Neuronal stem cell (in vitro differentiated cells): Measurements from ENCODE around the gene EBI3.
A peak's percentile ranks its signal among the peaks of the same experiment; 100 is the strongest.
"Not testable (repeated sequence)": the region's sequence is repeated elsewhere in the genome, so short reads cannot be mapped to it uniquely, and the experiment has no call there.

ENCODE experiments used
- DNase-seq: peaks from one replicate; pipeline ENCODE4 v3.0.0-alpha.2; 2013; ENCODE audit warnings: low spot score
- H2AFZ ChIP-seq: one replicate; pipeline ENCODE4 v1.6.1; 2013; ENCODE audit warnings: mild to moderate bottlenecking, low read length, inconsistent platforms
- H2AK5ac ChIP-seq: 2 replicates; pipeline ENCODE4 v1.6.1; 2013; ENCODE audit warnings: low read depth, mild to moderate bottlenecking, inconsistent platforms, low read length, moderate library complexity, mixed read lengths
- H2BK120ac ChIP-seq: 2 replicates; pipeline ENCODE4 v1.6.1; 2013; ENCODE audit warnings: low read depth, mild to moderate bottlenecking, inconsistent platforms, low read length, moderate library complexity, mixed read lengths
- H2BK12ac ChIP-seq: one replicate; pipeline ENCODE4 v1.6.1; 2013; ENCODE audit warnings: low read length, inconsistent platforms
- H2BK15ac ChIP-seq: 2 replicates; pipeline ENCODE4 v1.6.1; 2013; ENCODE audit warnings: mild to moderate bottlenecking, low read length, inconsistent platforms, mixed read lengths
- H2BK5ac ChIP-seq: one replicate; pipeline ENCODE4 v1.6.1; 2013; ENCODE audit warnings: inconsistent platforms, mild to moderate bottlenecking, low read length, moderate library complexity
- H3K14ac ChIP-seq: one replicate; pipeline ENCODE4 v1.6.1; 2013; ENCODE audit warnings: low read length, inconsistent platforms
- H3K18ac ChIP-seq: 2 replicates; pipeline ENCODE4 v1.6.1; 2013; ENCODE audit warnings: low read length, inconsistent platforms
- H3K23ac ChIP-seq: 2 replicates; pipeline ENCODE4 v1.6.1; 2013; ENCODE audit warnings: low read depth, mild to moderate bottlenecking, mixed read lengths, low read length, inconsistent platforms; ENCODE audit not compliant: poor library complexity
- H3K27ac ChIP-seq: replicated peaks from 3 replicates; pipeline ENCODE4 v1.5.1; 2013; ENCODE audit warnings: low read length, inconsistent platforms
- H3K27me3 ChIP-seq, 3 experiments: 2 replicates each; pipeline ENCODE4 v1.6.1; 2013; ENCODE audit warnings: low read length in 3 of 3, mild to moderate bottlenecking in 2 of 3, inconsistent platforms in 1 of 3, low read depth in 1 of 3, mixed read lengths in 1 of 3, moderate library complexity in 1 of 3; ENCODE audit not compliant: control insufficient read depth in 3 of 3, insufficient read depth in 3 of 3
- H3K36me3 ChIP-seq, 2 donors: replicated peaks in 1 of 2; 2 replicates each; pipeline ENCODE4 v1.6.1; 2013; ENCODE audit warnings: low read length in 2 of 2; ENCODE audit not compliant: control insufficient read depth in 2 of 2, insufficient read depth in 2 of 2
- H3K4ac ChIP-seq: 2 replicates; pipeline ENCODE4 v1.6.1; 2013; ENCODE audit warnings: inconsistent platforms, mild to moderate bottlenecking, low read length, moderate library complexity
- H3K4me1 ChIP-seq, 2 donors: 1 replicate in 1 of 2; 2 replicates in 1 of 2; pipeline ENCODE4 v1.6.1; 2013; ENCODE audit warnings: low read length in 2 of 2, low read depth in 1 of 2; ENCODE audit not compliant: control insufficient read depth in 2 of 2, insufficient read depth in 1 of 2
- H3K4me2 ChIP-seq: one replicate; pipeline ENCODE4 v1.6.1; 2013; ENCODE audit warnings: mild to moderate bottlenecking, low read length, inconsistent platforms; ENCODE audit not compliant: insufficient read depth, poor library complexity, severe bottlenecking
- H3K4me3 ChIP-seq, 2 donors: 2 replicates each; pipeline ENCODE4 v1.5.1; 2013; ENCODE audit warnings: low read length in 2 of 2, mild to moderate bottlenecking in 2 of 2, inconsistent platforms in 1 of 2, moderate library complexity in 1 of 2
- H3K79me1 ChIP-seq: one replicate; pipeline ENCODE4 v1.6.1; 2013; ENCODE audit warnings: low read depth, mild to moderate bottlenecking, inconsistent platforms, low read length, moderate library complexity
- H3K9ac ChIP-seq: one replicate; pipeline ENCODE4 v1.6.1; 2013; ENCODE audit warnings: mild to moderate bottlenecking, low read depth, low read length, inconsistent platforms; ENCODE audit not compliant: poor library complexity
- H3K9me3 ChIP-seq, 2 donors: replicated peaks in 1 of 2; 2 replicates each; pipeline versions ENCODE3 to v1.6.1; 2013; ENCODE audit warnings: low read length in 2 of 2, mild to moderate bottlenecking in 2 of 2, inconsistent platforms in 1 of 2, low read depth in 1 of 2, mixed read lengths in 1 of 2, moderate library complexity in 1 of 2; ENCODE audit not compliant: control insufficient read depth in 2 of 2, insufficient read depth in 1 of 2
- H4K8ac ChIP-seq: one replicate; pipeline ENCODE4 v1.6.1; 2013; ENCODE audit warnings: low read depth, mild to moderate bottlenecking, inconsistent platforms, low read length, moderate library complexity
- H4K91ac ChIP-seq: one replicate; pipeline ENCODE4 v1.6.1; 2013; ENCODE audit warnings: low read length, low read depth, mild to moderate bottlenecking, inconsistent platforms; ENCODE audit not compliant: poor library complexity
- WGBS, 2 donors: extraction: QIAGEN DNeasy Blood & Tissue Kit; methylation state at CpG; one replicate each; pipeline ENCODE4 v1.1.7; 2013; ENCODE audit warnings: missing lambda C conversion rate in 2 of 2, mixed read lengths in 1 of 2; ENCODE audit not compliant: insufficient read length in 2 of 2, insufficient replicate concordance in 1 of 2; ENCODE audit errors: extremely low coverage in 2 of 2; 5-methylcytosine and 5-hydroxymethylcytosine counted together

The EBI3 gene

DNA sequence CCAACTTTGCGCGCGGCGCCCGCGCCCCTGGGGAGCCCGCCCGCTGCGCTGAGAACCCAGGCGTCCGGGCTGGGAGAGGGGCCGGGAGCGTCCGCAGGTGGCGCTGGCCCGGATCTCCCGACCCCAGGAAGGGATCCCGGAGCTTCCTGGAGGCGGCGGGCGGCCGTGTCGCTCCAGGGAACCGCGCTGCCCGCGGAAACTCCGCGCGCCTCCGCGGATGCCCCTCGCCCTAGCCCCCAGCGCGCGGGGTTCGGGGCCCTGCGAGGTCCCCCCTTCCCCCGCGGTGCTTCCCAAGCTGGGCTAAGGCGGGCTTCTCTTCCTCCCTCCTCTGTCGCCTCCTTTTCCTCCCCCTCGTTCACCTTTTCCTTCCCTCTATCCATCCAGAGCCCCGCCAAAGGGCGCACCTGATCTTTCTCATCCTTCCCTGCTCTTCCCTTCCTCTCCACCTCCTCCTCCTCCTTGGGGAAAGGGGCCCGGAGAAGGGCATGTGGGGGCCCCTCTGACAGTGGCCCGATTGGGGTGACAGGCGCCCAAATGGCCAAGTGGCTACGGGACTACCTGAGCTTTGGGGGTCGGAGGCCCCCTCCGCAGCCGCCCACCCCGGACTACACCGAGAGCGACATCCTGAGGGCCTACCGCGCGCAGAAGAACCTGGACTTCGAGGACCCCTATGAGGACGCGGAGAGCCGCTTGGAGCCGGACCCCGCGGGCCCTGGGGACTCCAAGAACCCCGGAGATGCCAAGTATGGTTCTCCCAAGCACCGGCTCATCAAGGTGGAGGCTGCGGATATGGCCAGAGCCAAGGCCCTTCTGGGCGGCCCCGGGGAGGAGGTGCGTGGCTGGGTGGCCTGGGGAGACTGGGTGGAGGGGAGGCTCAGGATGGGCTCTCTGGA is 50.5 kb downstream of the EBI3 start:
- H2BK15ac ChIP-seq: peak overlapping the region; percentile 58
- no CpG with 5 or more reads among the region's 71 CpGs for WGBS, 2 donors
- H3K9ac ChIP-seq: no peak overlapping the region
- no peak overlapping the region for H2BK12ac ChIP-seq
- no peaks in the 10 kb centered on the region for H3K79me1 ChIP-seq
- no peak overlapping the region for H4K91ac ChIP-seq
- no peak overlapping the region for H3K14ac ChIP-seq
- H3K4ac ChIP-seq: no peak overlapping the region
- peak overlapping the region; percentile 85 for H2AFZ ChIP-seq
- peak overlapping the region; percentile 71 for H3K4me2 ChIP-seq
- H3K18ac ChIP-seq: peak overlapping the region; percentile 87
- peak overlapping the region; percentile 65 to 69 for H3K4me3 ChIP-seq
- no peak overlapping the region for H4K8ac ChIP-seq
- no peak overlapping the region for H2BK5ac ChIP-seq
- H2BK120ac ChIP-seq: peak overlapping the region; percentile 87
- H3K4me1 ChIP-seq: peaks cover 4 to 14% of the 10 kb centered on the region in 2 donors
- peak overlapping the region; percentile 92 for H2AK5ac ChIP-seq
- peaks cover 0 to 14% of the 10 kb centered on the region in 2 donors for H3K36me3 ChIP-seq
- no peak overlapping the region for H3K23ac ChIP-seq
- H3K27me3 ChIP-seq: peaks cover 0 to 45% (median 12%) of the 10 kb centered on the region in 3 experiments
- DNase-seq: no peak
- H3K27ac ChIP-seq: no peak overlapping the region
- H3K9me3 ChIP-seq: no peaks in the 10 kb centered on the region

DNA sequence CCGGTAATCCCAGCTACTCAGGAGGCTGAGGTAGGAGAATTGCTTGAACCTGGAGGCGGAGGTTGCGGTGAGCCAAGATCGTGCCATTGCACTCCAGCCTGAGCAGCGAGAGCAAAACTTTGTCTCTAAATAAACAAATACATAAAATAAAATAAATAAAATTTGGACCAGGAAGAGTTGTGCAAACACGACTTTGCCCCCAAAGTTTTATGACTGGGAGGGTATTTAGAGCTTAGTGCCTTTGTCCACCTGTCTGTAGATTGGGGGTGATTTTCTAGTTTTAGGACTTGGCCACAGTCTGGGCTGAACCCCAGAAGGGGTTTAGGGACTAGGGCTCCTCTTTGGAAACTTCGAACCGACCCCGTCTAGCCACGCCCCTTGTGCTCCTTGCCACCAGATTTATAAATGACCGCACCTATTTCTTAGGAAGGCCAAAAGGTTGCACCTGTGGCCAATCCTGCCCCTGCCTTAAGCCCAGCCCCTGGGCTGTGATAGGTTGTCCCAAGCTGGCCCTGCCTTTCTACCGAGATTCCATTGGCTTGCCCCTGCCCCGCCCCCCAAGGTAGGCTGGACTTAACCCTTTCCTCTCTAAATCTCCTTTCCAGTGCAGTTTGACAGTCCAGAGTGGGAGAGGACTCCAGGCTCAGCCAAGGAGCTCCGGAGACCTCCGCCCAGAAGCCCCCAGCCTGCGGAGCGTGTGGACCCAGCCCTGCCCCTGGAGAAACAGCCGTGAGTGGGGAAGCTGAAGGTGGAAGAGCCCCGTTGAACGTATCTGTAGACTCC is 55.0 kb downstream of the EBI3 start:
- H2BK12ac ChIP-seq: no peak overlapping the region
- DNase-seq: no peak
- no peak overlapping the region for H3K4me3 ChIP-seq
- H3K36me3 ChIP-seq: peaks cover 0 to 37% of the 10 kb centered on the region in 2 donors
- no peak overlapping the region for H2AK5ac ChIP-seq
- H2BK15ac ChIP-seq: no peak overlapping the region
- H2BK120ac ChIP-seq: no peak overlapping the region
- H3K9me3 ChIP-seq: no peaks in the 10 kb centered on the region
- no peak overlapping the region for H4K91ac ChIP-seq
- no peak overlapping the region for H3K14ac ChIP-seq
- no peak overlapping the region for H4K8ac ChIP-seq
- H3K9ac ChIP-seq: no peak overlapping the region
- H3K18ac ChIP-seq: peak overlapping the region; percentile 28
- no peak overlapping the region for H3K23ac ChIP-seq
- H3K27me3 ChIP-seq: peaks cover 0 to 32% (median 11%) of the 10 kb centered on the region in 3 experiments
- no peak overlapping the region for H2BK5ac ChIP-seq
- no CpG with 5 or more reads among the region's 20 CpGs for WGBS, 2 donors
- no peak overlapping the region for H3K4ac ChIP-seq
- no peak overlapping the region for H3K27ac ChIP-seq
- H3K4me2 ChIP-seq: peak overlapping the region; percentile 33
- H3K4me1 ChIP-seq: peaks cover 1 to 3% of the 10 kb centered on the region in 2 donors
- no peaks in the 10 kb centered on the region for H3K79me1 ChIP-seq
- H2AFZ ChIP-seq: no peak overlapping the region

DNA sequence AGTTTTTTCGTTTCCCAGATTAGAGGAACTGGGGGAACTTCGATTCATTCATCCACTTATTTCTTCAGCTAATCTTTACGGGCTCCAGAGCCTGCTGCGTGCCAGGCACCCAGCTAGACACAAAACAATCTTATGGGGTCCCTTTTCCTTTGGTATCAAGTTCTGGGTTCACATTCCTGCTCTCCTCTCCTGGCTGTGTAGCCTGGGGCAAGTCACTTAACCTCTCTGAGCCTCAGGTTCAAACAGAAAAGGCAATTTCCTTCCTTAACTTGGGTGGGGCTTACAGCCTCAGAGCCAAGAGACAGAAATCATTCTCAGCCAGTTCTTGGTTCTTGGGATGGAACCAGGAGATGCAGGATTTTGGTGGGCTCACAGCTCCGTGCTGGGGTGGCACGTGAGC is 55.7 kb downstream of the EBI3 start:
- H2BK120ac ChIP-seq: no peak overlapping the region
- H3K79me1 ChIP-seq: no peaks in the 10 kb centered on the region
- no peak overlapping the region for H3K14ac ChIP-seq
- no peak overlapping the region for H3K4me2 ChIP-seq
- peaks cover 0 to 26% (median 5%) of the 10 kb centered on the region in 3 experiments for H3K27me3 ChIP-seq
- no peaks in the 10 kb centered on the region for H3K9me3 ChIP-seq
- no peak overlapping the region for H3K4me3 ChIP-seq
- H2AK5ac ChIP-seq: no peak overlapping the region
- no peak overlapping the region for H3K4ac ChIP-seq
- no CpG with 5 or more reads among the region's 6 CpGs for whole genome bisulfite sequencing, 2 donors
- peak overlapping the region; percentile 25 for H3K9ac ChIP-seq
- no peak overlapping the region for H4K8ac ChIP-seq
- no peak overlapping the region for H2BK12ac ChIP-seq
- H3K4me1 ChIP-seq: peaks cover 1 to 3% of the 10 kb centered on the region in 2 donors
- H2BK15ac ChIP-seq: no peak overlapping the region
- peaks cover 0 to 38% of the 10 kb centered on the region in 2 donors for H3K36me3 ChIP-seq
- H3K23ac ChIP-seq: no peak overlapping the region
- DNase-seq: no peak
- H4K91ac ChIP-seq: no peak overlapping the region
- no peak overlapping the region for H3K27ac ChIP-seq
- H2AFZ ChIP-seq: no peak overlapping the region
- H2BK5ac ChIP-seq: no peak overlapping the region
- H3K18ac ChIP-seq: no peak overlapping the region

DNA sequence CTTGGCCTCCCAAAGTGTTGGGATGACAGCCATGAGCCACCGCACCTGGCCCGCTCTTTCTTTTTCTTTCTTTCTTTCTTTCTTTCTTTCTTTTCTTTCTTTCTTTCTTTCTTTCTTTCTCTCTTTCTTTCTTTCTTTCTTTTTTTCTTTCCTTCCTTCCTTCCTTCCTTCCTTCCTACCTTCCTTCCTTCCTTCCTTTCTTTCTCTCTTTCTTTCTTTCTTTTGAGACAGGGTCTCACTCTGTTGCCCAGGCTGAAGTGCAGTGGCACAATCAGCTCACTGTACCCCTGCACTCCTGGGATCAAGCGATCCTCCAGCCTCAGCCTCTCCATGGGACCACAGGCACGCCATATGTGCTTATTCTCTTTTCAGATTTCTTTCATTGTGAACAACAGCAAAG is 56.8 kb downstream of the EBI3 start:
- H3K4me1 ChIP-seq, H3K79me1 ChIP-seq, H3K4me3 ChIP-seq, H3K27ac ChIP-seq, H3K23ac ChIP-seq, H3K9me3 ChIP-seq, H2BK12ac ChIP-seq, H2AK5ac ChIP-seq, H2BK120ac ChIP-seq, H2BK15ac ChIP-seq, DNase-seq, H2AFZ ChIP-seq, H3K9ac ChIP-seq, H4K8ac ChIP-seq, H2BK5ac ChIP-seq, H3K14ac ChIP-seq, H3K18ac ChIP-seq, H3K4ac ChIP-seq, H3K4me2 ChIP-seq, H4K91ac ChIP-seq: not testable (repeated sequence)
- WGBS, 2 donors: no CpG with 5 or more reads among the region's 4 CpGs
- peaks cover 0 to 14% (median 0%) of the 10 kb centered on the region in 3 experiments for H3K27me3 ChIP-seq
- H3K36me3 ChIP-seq: peaks cover 0 to 44% of the 10 kb centered on the region in 2 donors
